Loucy (cell line): ENCODE results near the gene RDM1.

Experiments used
- CTCF ChIP-seq: fragments of 200-600 bp; sonication (generic); conservative IDR thresholded peaks from 2 replicates; pipeline ENCODE4 v1.5.1; 2014; ENCODE audit warnings: mild to moderate bottlenecking, antibody characterized with exemption, low read length
- EZH2phosphoT487 ChIP-seq: fragments of 200-600 bp; IDR thresholded peaks from 2 replicates; pipeline ENCODE4 v1.6.1; 2018; ENCODE audit warnings: antibody characterized with exemption, mild to moderate bottlenecking, moderate library complexity, borderline replicate concordance

GRCh38 chr17:35892091-35893035, 38.2 kb downstream of the RDM1 start:
- TF ChIP-seq CTCF: no peak
- no peak for TF ChIP-seq EZH2phosphoT487
